GM12878 (cell line): ENCODE results near the gene IL5. TPM values are rescaled to one million over a fixed set of nuclear protein-coding genes. Genes with fewer than 3 reads are reported as not detected.

Experiments used
- ATF3 ChIP-seq: IDR thresholded peaks from 2 replicates; pipeline ENCODE4 v1.6.1; 2011; ENCODE audit warnings: low read depth, mild to moderate bottlenecking, low read length, moderate library complexity, borderline replicate concordance; ENCODE audit errors: extremely low read depth
- ATF7 ChIP-seq: fragments of 450-650 bp; IDR thresholded peaks from 2 replicates; pipeline ENCODE4 v1.6.1; 2016; ENCODE audit warnings: low read depth, mild to moderate bottlenecking
- BCL11A ChIP-seq: IDR thresholded peaks from 2 replicates; pipeline ENCODE4 v1.6.1; 2011; ENCODE audit warnings: low read depth, low read length
- BMI1 ChIP-seq: fragments of 450-650 bp; IDR thresholded peaks from 2 replicates; pipeline ENCODE4 v1.6.1; 2016; ENCODE audit warnings: mild to moderate bottlenecking, moderate library complexity, borderline replicate concordance
- CBX5 ChIP-seq: sonication (generic); IDR thresholded peaks from 2 replicates; pipeline ENCODE4 v1.6.1; 2016; ENCODE audit warnings: low read depth, moderate library complexity, mild to moderate bottlenecking, inconsistent platforms
- CEBPB ChIP-seq, 2 experiments: fragments of 150-350 bp in 1 of 2; IDR thresholded peaks; 2 replicates each; pipeline ENCODE4 v1.6.1; 2012 to 2014; ENCODE audit warnings: low read depth in 2 of 2, low read length in 2 of 2, borderline replicate concordance in 1 of 2, inconsistent platforms in 1 of 2
- CHD4 ChIP-seq: fragments of 200-600 bp; sonication (generic); IDR thresholded peaks from 2 replicates; pipeline ENCODE4 v1.6.1; 2016; ENCODE audit warnings: mild to moderate bottlenecking
- CREB1 ChIP-seq: IDR thresholded peaks from 2 replicates; pipeline ENCODE4 v1.6.1; 2012; ENCODE audit warnings: low read depth, mild to moderate bottlenecking, inconsistent platforms
- FOXK2 ChIP-seq: fragments of 450-650 bp; IDR thresholded peaks from 2 replicates; pipeline ENCODE4 v1.6.1; 2017; ENCODE audit warnings: mild to moderate bottlenecking, moderate library complexity
- FOXM1 ChIP-seq: IDR thresholded peaks from 2 replicates; pipeline ENCODE4 v1.6.1; 2012; ENCODE audit warnings: low read depth, mild to moderate bottlenecking, inconsistent platforms, low read length, moderate library complexity
- HDAC6 ChIP-seq: fragments of 200-600 bp; sonication (generic); IDR thresholded peaks from one replicate; pipeline ENCODE4 v1.8.0; 2017; ENCODE audit warnings: antibody characterized with exemption; ENCODE audit not compliant: unreplicated experiment
- HDGF ChIP-seq: fragments of 450-650 bp; IDR thresholded peaks from 2 replicates; pipeline ENCODE4 v1.6.1; 2016; ENCODE audit warnings: antibody characterized with exemption
- IKZF1 ChIP-seq: fragments of 450-650 bp; conservative IDR thresholded peaks from 2 replicates; pipeline ENCODE4 v1.6.1; 2017; ENCODE audit warnings: antibody characterized with exemption, mild to moderate bottlenecking
- IRF3 ChIP-seq: fragments of 450-650 bp; IDR thresholded peaks from 2 replicates; pipeline ENCODE4 v1.6.1; 2014; ENCODE audit warnings: mild to moderate bottlenecking
- MEF2B ChIP-seq: fragments of 450-650 bp; IDR thresholded peaks from 2 replicates; pipeline ENCODE4 v1.6.1; 2018; ENCODE audit warnings: mild to moderate bottlenecking, moderate library complexity; ENCODE audit not compliant: partially characterized antibody, poor library complexity, severe bottlenecking
- MYC ChIP-seq: IDR thresholded peaks from 2 replicates; pipeline ENCODE4 v1.6.1; 2011; ENCODE audit warnings: mild to moderate bottlenecking, low read length, moderate library complexity, inconsistent platforms; ENCODE audit not compliant: insufficient read depth, insufficient replicate concordance, insufficient read length, severe bottlenecking
- PBX3 ChIP-seq: IDR thresholded peaks from 2 replicates; pipeline ENCODE4 v1.6.1; 2011; ENCODE audit warnings: mild to moderate bottlenecking, low read depth, low read length, moderate library complexity; ENCODE audit not compliant: insufficient replicate concordance
- POLR2AphosphoS5 ChIP-seq: IDR thresholded peaks from 2 replicates; pipeline ENCODE4 v1.6.1; 2011; ENCODE audit warnings: mild to moderate bottlenecking, low read length, inconsistent platforms
- RELB ChIP-seq: fragments of 450-650 bp; IDR thresholded peaks from 2 replicates; pipeline ENCODE4 v1.6.1; 2017; ENCODE audit warnings: low read depth, mild to moderate bottlenecking, moderate library complexity
- SMARCA5 ChIP-seq: fragments of 450-650 bp; IDR thresholded peaks from 2 replicates; pipeline ENCODE4 v1.6.1; 2017; ENCODE audit warnings: mild to moderate bottlenecking
- SMC3 ChIP-seq: IDR thresholded peaks from 2 replicates; pipeline ENCODE4 v1.6.1; 2011; ENCODE audit warnings: low read length, improper control_type of control experiment, borderline replicate concordance
- SREBF1 ChIP-seq: IDR thresholded peaks from 2 replicates; pipeline ENCODE4 v1.6.1; 2012; ENCODE audit warnings: mild to moderate bottlenecking, low read length
- SUPT20H ChIP-seq: IDR thresholded peaks from 2 replicates; pipeline ENCODE4 v1.6.1; 2011; ENCODE audit warnings: low read depth, mild to moderate bottlenecking, low read length, moderate library complexity, borderline replicate concordance; ENCODE audit not compliant: control insufficient read depth
- TCF3 ChIP-seq: IDR thresholded peaks from 2 replicates; pipeline ENCODE4 v1.6.1; 2012; ENCODE audit warnings: low read depth, mild to moderate bottlenecking, low read length, borderline replicate concordance; ENCODE audit not compliant: insufficient read depth
- ZNF24 ChIP-seq: fragments of 450-650 bp; IDR thresholded peaks from 2 replicates; pipeline ENCODE4 v1.6.1; 2017; ENCODE audit warnings: antibody characterized with exemption, mild to moderate bottlenecking
- ZNF384 ChIP-seq: IDR thresholded peaks from 2 replicates; pipeline ENCODE4 v1.6.1; 2012; ENCODE audit warnings: low read depth, mild to moderate bottlenecking, low read length, improper control_type of control experiment, borderline replicate concordance
- ZNF622 ChIP-seq: fragments of 450-650 bp; IDR thresholded peaks from 2 replicates; pipeline ENCODE4 v1.6.1; 2017; ENCODE audit warnings: mild to moderate bottlenecking, inconsistent platforms
- polyA plus RNA-seq, 11 experiments: library from polyadenylated mRNA; depleted of rRNA in 4 of 11; unstranded in 6 of 11; stranded (reverse) in 5 of 11; fragments of >200 nt; fragmentation: Nextera tagmentation in 4 of 11; fragmentation: Illumina TruSeq in 1 of 11; extraction: Ambion mirVana in 4 of 11; extraction: Trizol in 1 of 11; gene quantifications; 1 replicate in 1 of 11; 2 replicates in 10 of 11; pipeline versions ENCODE4 v1.2.1 to v1.2.3, GENCODE V29; 2011 to 2016; ENCODE audit warnings: inconsistent platforms in 2 of 11, missing spikeins in 2 of 11, low read depth in 1 of 11
- total RNA-seq, 4 experiments: library from RNA; depleted of rRNA in 3 of 4; stranded (reverse); fragments of >200 nt in 3 of 4; fragmentation: Illumina TruSeq in 1 of 4; extraction: Trizol in 1 of 4; gene quantifications; 2 replicates each; pipeline versions ENCODE4 v1.2.1 to v1.2.3, GENCODE V29; 2013 to 2021

IL5 gene
- total and polyA plus RNA-seq, 10 of the 15 experiments (the other 5 are each of a cell fraction or from before 2014, with no cell fraction given) = not detected

- no peak for TF ChIP-seq MYC
- TF ChIP-seq IRF3 = no peak
- TF ChIP-seq TCF3 = no peak
- no peak for TF ChIP-seq CREB1
- no peak for TF ChIP-seq FOXK2
- 0 out of 2 replicates have a peak, but pooled peaks have one; percentile 5 for TF ChIP-seq HDGF
- TF ChIP-seq BMI1 = no peak
- no peak for TF ChIP-seq ATF3
- TF ChIP-seq RELB = no peak
- no peak for TF ChIP-seq ZNF24
- no peak for TF ChIP-seq SREBF1
- no peak for TF ChIP-seq POLR2AphosphoS5
- TF ChIP-seq CBX5 = no peak
- no peak for TF ChIP-seq ATF7
- TF ChIP-seq CEBPB (IDR thresholded peaks at IDR 0.05; ENCODE audit: borderline replicate concordance in 1 of 2, low read depth in 2 of 2, low read length in 2 of 2) = no peak
- no peak for TF ChIP-seq ZNF622
- TF ChIP-seq MEF2B = no peak
- TF ChIP-seq SUPT20H = no peak
- TF ChIP-seq HDAC6 = no peak
- TF ChIP-seq IKZF1 = no peak
- peak; percentile 65; the same call in 1 of the 2 replicates for TF ChIP-seq SMC3
- no peak for TF ChIP-seq BCL11A
- no peak for TF ChIP-seq PBX3
- peak; percentile 26; the same call in 1 of the 2 replicates for TF ChIP-seq FOXM1
- TF ChIP-seq CHD4 = no peak
- no peak for TF ChIP-seq SMARCA5
- peak; percentile 58; the same call in 1 of the 2 replicates for TF ChIP-seq ZNF384
Measured at GRCh38 chr5:132526290-132526973, 16.9 kb downstream of the IL5 start (continued).
